Parathyroid adenoma (tissue), 2 donors: ENCODE results near the gene ADGRA1.

Source experiments
- H2AFZ ChIP-seq: fragments of 300-600 bp; sonication (generic); one replicate; pipeline ENCODE4 v1.7.0; 2017; ENCODE audit warnings: antibody characterized with exemption, mild to moderate bottlenecking
- H3K27ac ChIP-seq: fragments of 300-600 bp; sonication (generic); one replicate; pipeline ENCODE4 v1.7.0; 2017
- H3K27me3 ChIP-seq: fragments of 300-600 bp; sonication (generic); one replicate; pipeline ENCODE4 v1.7.0; 2017; ENCODE audit warnings: low read length; ENCODE audit not compliant: control insufficient read depth, insufficient read depth
- H3K36me3 ChIP-seq: fragments of 300-600 bp; sonication (generic); one replicate; pipeline ENCODE4 v1.7.0; 2017; ENCODE audit warnings: low read length; ENCODE audit not compliant: control insufficient read depth, insufficient read depth
- H3K4me1 ChIP-seq: fragments of 300-600 bp; sonication (generic); one replicate; pipeline ENCODE4 v1.7.0; 2017; ENCODE audit warnings: control low read depth
- H3K4me2 ChIP-seq: fragments of 300-600 bp; sonication (generic); one replicate; pipeline ENCODE4 v1.7.0; 2017; ENCODE audit warnings: low read length
- H3K4me3 ChIP-seq: fragments of 300-600 bp; sonication (generic); one replicate; pipeline ENCODE4 v1.7.0; 2017; ENCODE audit warnings: low read depth, low read length
- H3K79me2 ChIP-seq: fragments of 300-600 bp; sonication (generic); one replicate; pipeline ENCODE4 v1.7.0; 2017; ENCODE audit warnings: control low read depth
- H3K9ac ChIP-seq: fragments of 300-600 bp; sonication (generic); one replicate; pipeline ENCODE4 v1.7.0; 2017; ENCODE audit warnings: mild to moderate bottlenecking
- H3K9me3 ChIP-seq: fragments of 300-600 bp; sonication (generic); one replicate; pipeline ENCODE4 v1.7.0; 2017; ENCODE audit warnings: low read length; ENCODE audit not compliant: control insufficient read depth
- CTCF ChIP-seq: fragments of 300-600 bp; sonication (generic); IDR thresholded peaks from one replicate; pipeline ENCODE4 v1.7.0; 2017; ENCODE audit warnings: antibody characterized with exemption, mild to moderate bottlenecking
- donor health status: primary hyperparathyroidism.

The ADGRA1 gene

GRCh38 chr10:133100186-133100585 is 12.5 kb downstream of the ADGRA1 start:
- Histone ChIP-seq H3K4me3 (no peak overlapping the region), H3K79me2 (no peaks in the 10 kb centered on the region), H3K4me2 (no peak overlapping the region), H3K27ac (no peak overlapping the region), H3K4me1 (no peaks in the 10 kb centered on the region), H3K9me3 (no peaks in the 10 kb centered on the region), H3K9ac (no peak overlapping the region), H3K36me3 (no peaks in the 10 kb centered on the region), H2AFZ (no peak overlapping the region), H3K27me3 (no peaks in the 10 kb centered on the region)
- no peak for TF ChIP-seq CTCF

GRCh38 chr10:133100706-133101415 is 13.1 kb downstream of the ADGRA1 start:
- H2AFZ ChIP-seq, result peak overlapping the region; percentile 40
- no peaks in the 10 kb centered on the region for H3K36me3 ChIP-seq
- no peaks in the 10 kb centered on the region for H3K79me2 ChIP-seq
- H3K4me2 ChIP-seq, result peak overlapping the region; percentile 42
- H3K9me3 ChIP-seq, result no peaks in the 10 kb centered on the region
- H3K4me3 ChIP-seq, result no peak overlapping the region
- H3K27ac ChIP-seq, result no peak overlapping the region
- H3K4me1 ChIP-seq, result no peaks in the 10 kb centered on the region
- H3K9ac ChIP-seq, result no peak overlapping the region
- no peaks in the 10 kb centered on the region for H3K27me3 ChIP-seq
- TF ChIP-seq CTCF, result no peak

GRCh38 chr10:133101416-133101810 is 13.7 kb downstream of the ADGRA1 start:
- no peaks in the 10 kb centered on the region for H3K27me3 ChIP-seq
- H3K27ac ChIP-seq, result no peak overlapping the region
- no peak for TF ChIP-seq CTCF
- no peak overlapping the region for H3K4me3 ChIP-seq
- no peak overlapping the region for H3K9ac ChIP-seq
- no peaks in the 10 kb centered on the region for H3K4me1 ChIP-seq
- no peaks in the 10 kb centered on the region for H3K79me2 ChIP-seq
- H3K9me3 ChIP-seq, result no peaks in the 10 kb centered on the region
- H3K36me3 ChIP-seq, result no peaks in the 10 kb centered on the region
- H3K4me2 ChIP-seq, result no peak overlapping the region
- no peak overlapping the region for H2AFZ ChIP-seq

- Histone ChIP-seq H3K9me3 (no peaks in the 10 kb centered on the region), H3K27ac (no peak overlapping the region), H3K4me3 (no peak overlapping the region), H3K27me3 (no peaks in the 10 kb centered on the region), H3K4me2 (no peak overlapping the region), H3K79me2 (no peaks in the 10 kb centered on the region), H2AFZ (no peak overlapping the region), H3K4me1 (no peaks in the 10 kb centered on the region), H3K36me3 (no peaks in the 10 kb centered on the region), H3K9ac (no peak overlapping the region)
- no peak for TF ChIP-seq CTCF
Measured at GRCh38 chr10:133102415-133103095, 14.8 kb downstream of the ADGRA1 start.
